ENCODE results near the gene UGGT1. TPM values are rescaled to one million over a fixed set of nuclear protein-coding genes. Genes with fewer than 3 reads are reported as not detected.
A peak's percentile ranks its signal among the peaks of the same experiment; 100 is the strongest.

Gene UGGT1
- total and polyA plus RNA-seq, 8 donors = 6.9 to 38.8 (median 32.1) TPM

GRCh38 chr2:128090575-128090944 lies 440 bp upstream of the UGGT1 start:
- ATAC-seq (peak in 1 of 4 donors; percentile 0), FAIRE-seq (no peak), DNase-seq (no peak)
- intact Hi-C loops (cut with DNase I) = no loop called here
- Histone ChIP-seq H3K27ac (peak overlapping the region; percentile 77 to 86 (median 85)), H3K4me1 (peaks cover 0 to 22% (median 14%) of the 10 kb centered on the region in 3 donors), H3K36me3 (no peaks in the 10 kb centered on the region), H3K4me3 (peak overlapping the region; percentile 72 to 96 (median 83)), H3K27me3 (no peaks in the 10 kb centered on the region), H3K9me3 (no peaks in the 10 kb centered on the region)
- WGBS, 2 donors = 1% methylated on average over 4 of the region's 4 CpGs
- TF ChIP-seq, protein P1, sequence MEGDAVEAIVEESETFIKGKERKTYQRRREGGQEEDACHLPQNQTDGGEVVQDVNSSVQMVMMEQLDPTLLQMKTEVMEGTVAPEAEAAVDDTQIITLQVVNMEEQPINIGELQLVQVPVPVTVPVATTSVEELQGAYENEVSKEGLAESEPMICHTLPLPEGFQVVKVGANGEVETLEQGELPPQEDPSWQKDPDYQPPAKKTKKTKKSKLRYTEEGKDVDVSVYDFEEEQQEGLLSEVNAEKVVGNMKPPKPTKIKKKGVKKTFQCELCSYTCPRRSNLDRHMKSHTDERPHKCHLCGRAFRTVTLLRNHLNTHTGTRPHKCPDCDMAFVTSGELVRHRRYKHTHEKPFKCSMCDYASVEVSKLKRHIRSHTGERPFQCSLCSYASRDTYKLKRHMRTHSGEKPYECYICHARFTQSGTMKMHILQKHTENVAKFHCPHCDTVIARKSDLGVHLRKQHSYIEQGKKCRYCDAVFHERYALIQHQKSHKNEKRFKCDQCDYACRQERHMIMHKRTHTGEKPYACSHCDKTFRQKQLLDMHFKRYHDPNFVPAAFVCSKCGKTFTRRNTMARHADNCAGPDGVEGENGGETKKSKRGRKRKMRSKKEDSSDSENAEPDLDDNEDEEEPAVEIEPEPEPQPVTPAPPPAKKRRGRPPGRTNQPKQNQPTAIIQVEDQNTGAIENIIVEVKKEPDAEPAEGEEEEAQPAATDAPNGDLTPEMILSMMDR (IDR thresholded peaks at IDR 0.05) = no peak

DNA sequence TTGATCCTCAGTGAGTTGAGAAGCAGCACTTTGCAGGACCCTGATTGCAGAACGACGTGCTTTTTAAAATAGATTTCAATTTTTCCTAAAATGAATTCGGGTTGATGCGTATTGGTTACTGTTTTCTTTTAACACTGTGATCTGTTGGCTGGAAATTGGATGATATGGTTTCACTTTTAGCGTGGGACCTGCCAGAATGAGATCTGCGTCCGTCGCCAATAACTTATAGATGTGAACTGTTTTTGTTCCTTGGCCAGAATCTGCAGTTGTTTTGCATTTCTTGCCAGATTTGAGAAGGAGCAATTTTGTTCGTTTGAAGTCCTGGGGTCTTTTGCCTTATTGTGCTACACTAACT lies 703 bp downstream of the UGGT1 start:
- ATAC-seq = peak in 3 of 4 donors; percentile 5 to 31 (median 8)
- peak overlapping the region in 2 of 4 donors; percentile 77 to 84 for H3K27ac ChIP-seq
- 0 to 2% methylated on average over 9 of the region's 9 CpGs for WGBS, 2 donors
- H3K36me3 ChIP-seq = no peaks in the 10 kb centered on the region
- no peak for FAIRE-seq
- TF ChIP-seq, protein P1 (IDR thresholded peaks at IDR 0.05) = no peak
- H3K27me3 ChIP-seq = no peaks in the 10 kb centered on the region
- H3K4me1 ChIP-seq = peaks cover 0 to 22% (median 14%) of the 10 kb centered on the region in 3 donors
- intact Hi-C loops (cut with DNase I) = no loop called here
- peak overlapping the region; percentile 72 to 96 (median 83) for H3K4me3 ChIP-seq
- no peaks in the 10 kb centered on the region for H3K9me3 ChIP-seq
- no peak for DNase-seq

GRCh38 chr2:128092656-128093055 lies 1.7 kb downstream of the UGGT1 start:
- TF ChIP-seq, protein P1 (IDR thresholded peaks at IDR 0.05) = no peak
- FAIRE-seq = no peak

DNA sequence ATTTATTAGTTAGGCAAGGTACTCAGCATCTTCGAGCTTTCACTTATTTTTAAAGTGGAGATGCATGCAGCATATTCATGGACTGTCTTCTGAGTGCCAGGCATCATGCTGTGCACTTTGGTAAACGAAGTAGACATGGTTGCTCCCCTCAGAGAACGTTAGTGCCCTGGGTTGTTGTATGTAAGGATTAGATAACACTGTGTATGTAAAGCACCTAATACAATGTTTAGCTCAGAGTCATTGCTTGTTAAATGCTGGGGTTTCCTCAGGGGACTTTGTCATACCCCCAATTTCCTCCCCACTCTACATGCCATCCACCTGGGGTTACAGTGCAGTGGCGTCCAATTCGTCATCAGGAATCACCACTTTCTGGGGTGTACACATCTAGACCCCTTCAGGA lies 2.8 kb downstream of the UGGT1 start:
- FAIRE-seq = no peak
- 52 to 61% methylated on average over 5 of the region's 5 CpGs for WGBS, 2 donors
- TF ChIP-seq, protein P1 (IDR thresholded peaks at IDR 0.05) = no peak
- H3K27ac ChIP-seq = no peak overlapping the region
- H3K4me3 ChIP-seq = no peak overlapping the region
- peaks cover 0 to 22% (median 14%) of the 10 kb centered on the region in 3 donors for H3K4me1 ChIP-seq
- no peak for ATAC-seq
- H3K27me3 ChIP-seq = no peaks in the 10 kb centered on the region
- H3K9me3 ChIP-seq = no peaks in the 10 kb centered on the region
- no peak for DNase-seq
- H3K36me3 ChIP-seq = peaks cover 0 to 6% (median 0%) of the 10 kb centered on the region in 3 donors
- intact Hi-C loops (cut with DNase I) = no loop called here

More at GRCh38 chr2:128092656-128093055, 1.7 kb downstream of the UGGT1 start:
- H3K27ac ChIP-seq = no peak overlapping the region
- H3K4me3 ChIP-seq = peak overlapping the region in 1 of 4 donors; percentile 75
- H3K27me3 ChIP-seq = no peaks in the 10 kb centered on the region
- WGBS, 2 donors = 32 to 43% methylated on average over 3 of the region's 3 CpGs
- peaks cover 0 to 22% (median 14%) of the 10 kb centered on the region in 3 donors for H3K4me1 ChIP-seq
- H3K36me3 ChIP-seq = peaks cover 0 to 2% (median 0%) of the 10 kb centered on the region in 3 donors
- intact Hi-C loops (cut with DNase I) = no loop called here
- DNase-seq (no peak), ATAC-seq (no peak)
- H3K9me3 ChIP-seq = no peaks in the 10 kb centered on the region

GRCh38 chr2:128095201-128095600 lies 4.2 kb downstream of the UGGT1 start:
- DNase-seq = no peak
- no peak for ATAC-seq
- H3K36me3 ChIP-seq = peaks cover 0 to 6% (median 0%) of the 10 kb centered on the region in 3 donors
- H3K4me1 ChIP-seq = peaks cover 0 to 22% (median 14%) of the 10 kb centered on the region in 3 donors
- TF ChIP-seq, protein P1 (IDR thresholded peaks at IDR 0.05) = no peak
- no peaks in the 10 kb centered on the region for H3K27me3 ChIP-seq
- WGBS, 2 donors = 36 to 39% methylated on average over 3 of the region's 3 CpGs
- H3K27ac ChIP-seq = no peak overlapping the region
- intact Hi-C loops (cut with DNase I) = no loop called here
- no peaks in the 10 kb centered on the region for H3K9me3 ChIP-seq
- FAIRE-seq = no peak
- no peak overlapping the region for H3K4me3 ChIP-seq

Data from pancreas (tissue), 10 donors.